Endothelial cell of umbilical vein (primary cell): ENCODE results near the gene SIGLEC7.
"Not testable (repeated sequence)": the region's sequence is repeated elsewhere in the genome, so short reads cannot be mapped to it uniquely, and the experiment has no call there.

Experiments used
- CTCF ChIP-seq, 2 donors: IDR thresholded peaks; 1 replicate in 1 of 2; 2 replicates in 1 of 2; pipeline ENCODE4 v1.5.1; 2011; ENCODE audit warnings: low read length in 2 of 2, mild to moderate bottlenecking in 2 of 2, moderate library complexity in 2 of 2, control low read depth in 1 of 2, inconsistent platforms in 1 of 2, low read depth in 1 of 2; ENCODE audit not compliant: insufficient read depth in 1 of 2; ENCODE audit errors: extremely low read depth in 1 of 2
- FOS ChIP-seq: IDR thresholded peaks from 2 replicates; pipeline ENCODE4 v1.6.1; 2011; ENCODE audit warnings: mild to moderate bottlenecking, low read length, moderate library complexity, borderline replicate concordance; ENCODE audit not compliant: insufficient read depth

GRCh38 chr19:51142809-51143475 is 841 bp downstream of the SIGLEC7 start:
- not testable (repeated sequence) for TF ChIP-seq FOS; CTCF (IDR thresholded peaks at IDR 0.05; ENCODE audit: extremely low read depth in 1 of 2, insufficient read depth in 1 of 2, low read depth in 1 of 2, low read length in 2 of 2)
